Erythroblast (primary cell): ENCODE measurements around the gene COL5A2.

Experiments used
- GATA1 ChIP-seq: IDR thresholded peaks from 2 replicates; pipeline ENCODE4 v1.6.1; 2011; ENCODE audit warnings: low read depth, mild to moderate bottlenecking, control low read depth, low read length, moderate library complexity
- POLR2A ChIP-seq: IDR thresholded peaks from 2 replicates; pipeline ENCODE4 v1.6.1; 2011; ENCODE audit warnings: mild to moderate bottlenecking, low read length

GRCh38 chr2:189083606-189084005, 96.0 kb downstream of the COL5A2 start:
- TF ChIP-seq POLR2A (no peak), GATA1 (no peak)
